Nephron (organoid): ENCODE data around the gene ESRP2.

ENCODE experiments used
- H3K27ac Mint-ChIP-seq, 3 experiments: 2 replicates each; pipeline ENCODE4 v1.8.0; 2020; ENCODE audit warnings: mixed read lengths in 3 of 3, mild to moderate bottlenecking in 2 of 3, moderate library complexity in 1 of 3
- H3K27me3 Mint-ChIP-seq: 2 replicates; pipeline ENCODE4 v1.8.0; 2021; ENCODE audit warnings: low read depth, mild to moderate bottlenecking, moderate library complexity, mixed read lengths
- H3K36me3 Mint-ChIP-seq: 2 replicates; pipeline ENCODE4 v1.8.0; 2020; ENCODE audit warnings: low read depth, mixed read lengths
- H3K4me1 Mint-ChIP-seq: 2 replicates; pipeline ENCODE4 v1.8.0; 2020; ENCODE audit warnings: mixed read lengths
- H3K4me3 Mint-ChIP-seq, 3 experiments: 2 replicates each; pipeline ENCODE4 v1.8.0; 2020; ENCODE audit warnings: mild to moderate bottlenecking in 3 of 3, mixed read lengths in 3 of 3, moderate library complexity in 2 of 3
- H3K9me3 Mint-ChIP-seq: 2 replicates; pipeline ENCODE4 v1.8.0; 2020; ENCODE audit warnings: mixed read lengths
- TF ChIP-seq, protein P1 (sequence below), 3 experiments: fragments of 200-600 bp; sonication (generic); IDR thresholded peaks; one replicate each; pipeline ENCODE4 v1.5.0; 2021; ENCODE audit warnings: antibody characterized with exemption in 3 of 3; ENCODE audit not compliant: unreplicated experiment in 3 of 3

ESRP2 gene

GRCh38 chr16:68231384-68232136, 4.4 kb downstream of the ESRP2 start:
- no peak overlapping the region for H3K27ac Mint-ChIP-seq
- no peak overlapping the region for H3K4me3 Mint-ChIP-seq
- no peaks in the 10 kb centered on the region for H3K9me3 Mint-ChIP-seq
- H3K27me3 Mint-ChIP-seq, result peaks cover 31% of the 10 kb centered on the region
- H3K36me3 Mint-ChIP-seq, result peaks cover 3% of the 10 kb centered on the region
- TF ChIP-seq, protein P1, sequence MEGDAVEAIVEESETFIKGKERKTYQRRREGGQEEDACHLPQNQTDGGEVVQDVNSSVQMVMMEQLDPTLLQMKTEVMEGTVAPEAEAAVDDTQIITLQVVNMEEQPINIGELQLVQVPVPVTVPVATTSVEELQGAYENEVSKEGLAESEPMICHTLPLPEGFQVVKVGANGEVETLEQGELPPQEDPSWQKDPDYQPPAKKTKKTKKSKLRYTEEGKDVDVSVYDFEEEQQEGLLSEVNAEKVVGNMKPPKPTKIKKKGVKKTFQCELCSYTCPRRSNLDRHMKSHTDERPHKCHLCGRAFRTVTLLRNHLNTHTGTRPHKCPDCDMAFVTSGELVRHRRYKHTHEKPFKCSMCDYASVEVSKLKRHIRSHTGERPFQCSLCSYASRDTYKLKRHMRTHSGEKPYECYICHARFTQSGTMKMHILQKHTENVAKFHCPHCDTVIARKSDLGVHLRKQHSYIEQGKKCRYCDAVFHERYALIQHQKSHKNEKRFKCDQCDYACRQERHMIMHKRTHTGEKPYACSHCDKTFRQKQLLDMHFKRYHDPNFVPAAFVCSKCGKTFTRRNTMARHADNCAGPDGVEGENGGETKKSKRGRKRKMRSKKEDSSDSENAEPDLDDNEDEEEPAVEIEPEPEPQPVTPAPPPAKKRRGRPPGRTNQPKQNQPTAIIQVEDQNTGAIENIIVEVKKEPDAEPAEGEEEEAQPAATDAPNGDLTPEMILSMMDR (IDR thresholded peaks at IDR 0.05; ENCODE audit: unreplicated experiment in 3 of 3), result no peak
- peaks cover 24% of the 10 kb centered on the region for H3K4me1 Mint-ChIP-seq

DNA sequence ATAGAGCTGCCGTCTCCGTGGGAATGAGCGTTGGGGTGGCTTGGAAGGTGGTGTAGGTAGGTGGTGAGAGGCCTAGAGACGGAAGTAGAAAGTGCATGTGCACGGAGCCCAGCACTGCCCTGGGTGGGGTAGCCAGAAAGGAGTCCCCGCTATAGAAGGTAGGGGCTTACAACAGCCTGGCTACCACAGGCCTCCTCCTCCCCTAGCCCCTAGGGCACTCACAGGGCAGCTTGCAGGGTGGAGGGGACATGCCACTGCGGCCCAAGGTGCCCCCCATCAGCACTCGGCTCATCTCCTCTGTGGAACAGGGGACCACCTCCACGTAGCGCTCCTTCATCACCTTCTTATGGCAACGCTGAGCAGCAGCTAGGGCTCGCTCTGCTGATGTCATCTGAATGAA, 5.0 kb downstream of the ESRP2 start:
- Mint-ChIP-seq H3K36me3 (peaks cover 3% of the 10 kb centered on the region), H3K4me1 (peaks cover 20% of the 10 kb centered on the region), H3K27me3 (peaks cover 26% of the 10 kb centered on the region), H3K27ac (no peak overlapping the region), H3K9me3 (no peaks in the 10 kb centered on the region), H3K4me3 (no peak overlapping the region)
- TF ChIP-seq, protein P1 (IDR thresholded peaks at IDR 0.05; ENCODE audit: unreplicated experiment in 3 of 3), result no peak

DNA sequence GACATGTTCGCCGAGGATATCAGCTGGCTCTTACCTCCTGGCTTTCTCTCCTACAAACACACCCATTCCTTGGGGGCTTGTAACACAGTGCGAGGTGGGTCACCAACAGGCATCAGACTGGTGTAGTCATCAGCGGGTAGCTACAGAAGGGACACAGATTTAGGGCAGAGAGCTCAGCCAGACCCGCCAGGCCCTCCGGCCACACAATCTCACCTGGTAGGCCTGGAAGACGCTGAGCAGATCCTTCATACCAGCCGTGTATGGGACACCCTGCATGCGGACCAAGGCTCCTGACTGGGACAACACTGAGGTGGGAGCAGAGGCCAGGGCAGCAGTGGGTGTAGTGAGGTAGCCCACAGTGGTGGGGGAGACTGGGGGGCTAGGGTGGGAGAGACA, 5.8 kb downstream of the ESRP2 start:
- no peaks in the 10 kb centered on the region for H3K9me3 Mint-ChIP-seq
- peaks cover 3% of the 10 kb centered on the region for H3K36me3 Mint-ChIP-seq
- H3K27ac Mint-ChIP-seq, result no peak overlapping the region
- no peak overlapping the region for H3K4me3 Mint-ChIP-seq
- H3K27me3 Mint-ChIP-seq, result peaks cover 20% of the 10 kb centered on the region
- TF ChIP-seq, protein P1 (IDR thresholded peaks at IDR 0.05; ENCODE audit: unreplicated experiment in 3 of 3), result no peak
- H3K4me1 Mint-ChIP-seq, result peaks cover 20% of the 10 kb centered on the region

- Mint-ChIP-seq H3K4me3 (no peak overlapping the region), H3K27me3 (peaks cover 15% of the 10 kb centered on the region), H3K36me3 (peaks cover 3% of the 10 kb centered on the region), H3K9me3 (no peaks in the 10 kb centered on the region), H3K27ac (peak overlapping the region; percentile 35 to 74 (median 54)), H3K4me1 (peaks cover 16% of the 10 kb centered on the region)
- TF ChIP-seq, protein P1 (IDR thresholded peaks at IDR 0.05; ENCODE audit: unreplicated experiment in 3 of 3), result peak; percentile 81 to 91 (median 83)
Observed at GRCh38 chr16:68229431-68230175, 6.3 kb downstream of the ESRP2 start.

- Mint-ChIP-seq H3K4me3 (no peak overlapping the region), H3K4me1 (peaks cover 14% of the 10 kb centered on the region), H3K36me3 (peaks cover 3% of the 10 kb centered on the region), H3K9me3 (no peaks in the 10 kb centered on the region), H3K27me3 (peaks cover 5% of the 10 kb centered on the region), H3K27ac (no peak overlapping the region)
- TF ChIP-seq, protein P1 (IDR thresholded peaks at IDR 0.05; ENCODE audit: unreplicated experiment in 3 of 3), result no peak
Observed at GRCh38 chr16:68228652-68229051, 7.3 kb downstream of the ESRP2 start.
